ENCODE measurements around the gene SH2D5.

The SH2D5 gene

GRCh38 chr1:20701446-20701845, 31.1 kb downstream of the SH2D5 start:
- no peak for TF ChIP-seq CTCF (conservative IDR thresholded peaks at IDR 0.05; ENCODE audit: low read depth, low read length)
- H3K4me1 ChIP-seq (ENCODE audit: low read depth, poor library complexity, severe bottlenecking), result no peaks in the 10 kb centered on the region
- no peaks in the 10 kb centered on the region for H3K79me2 ChIP-seq (ENCODE audit: insufficient read depth, low read depth)
- H3K27ac ChIP-seq, result no peak overlapping the region
- H4K20me1 ChIP-seq (ENCODE audit: insufficient read depth), result no peaks in the 10 kb centered on the region
- no peak overlapping the region for H3K4me3 ChIP-seq (IDR thresholded peaks at IDR 0.05; ENCODE audit: insufficient read depth, low read depth, low read length)
- peaks cover 10% of the 10 kb centered on the region; the same call in 1 of the 2 replicates for H3K27me3 ChIP-seq (ENCODE audit: insufficient read depth, low read depth)
- H3K9ac ChIP-seq, result no peak overlapping the region
- H3K4me2 ChIP-seq, result no peak overlapping the region
- H2AFZ ChIP-seq (ENCODE audit: low read depth), result no peak overlapping the region
- H3K36me3 ChIP-seq (ENCODE audit: insufficient read depth), result no peaks in the 10 kb centered on the region

GRCh38 chr1:20700636-20701215, 31.8 kb downstream of the SH2D5 start:
- no peak overlapping the region for H3K9ac ChIP-seq
- no peaks in the 10 kb centered on the region for H4K20me1 ChIP-seq (ENCODE audit: insufficient read depth)
- TF ChIP-seq CTCF (conservative IDR thresholded peaks at IDR 0.05; ENCODE audit: low read depth, low read length), result no peak
- no peak overlapping the region for H3K4me3 ChIP-seq (IDR thresholded peaks at IDR 0.05; ENCODE audit: insufficient read depth, low read depth, low read length)
- H3K27me3 ChIP-seq (ENCODE audit: insufficient read depth, low read depth), result peaks cover 7% of the 10 kb centered on the region; the same call in 1 of the 2 replicates
- no peaks in the 10 kb centered on the region for H3K79me2 ChIP-seq (ENCODE audit: insufficient read depth, low read depth)
- H3K4me2 ChIP-seq, result no peak overlapping the region
- H3K36me3 ChIP-seq (ENCODE audit: insufficient read depth), result no peaks in the 10 kb centered on the region
- no peaks in the 10 kb centered on the region for H3K4me1 ChIP-seq (ENCODE audit: low read depth, poor library complexity, severe bottlenecking)
- H2AFZ ChIP-seq (ENCODE audit: low read depth), result no peak overlapping the region
- H3K27ac ChIP-seq, result no peak overlapping the region

GRCh38 chr1:20699558-20699957, 32.9 kb downstream of the SH2D5 start:
- Histone ChIP-seq H3K27me3 (ENCODE audit: insufficient read depth, low read depth) (peaks cover 5% of the 10 kb centered on the region; the same call in 1 of the 2 replicates), H3K4me2 (no peak overlapping the region), H3K27ac (no peak overlapping the region)

GRCh38 chr1:20698195-20698910, 34.1 kb downstream of the SH2D5 start:
- Histone ChIP-seq H3K79me2 (ENCODE audit: insufficient read depth, low read depth) (no peaks in the 10 kb centered on the region), H3K27me3 (ENCODE audit: insufficient read depth, low read depth) (peaks cover 5% of the 10 kb centered on the region; the same call in 1 of the 2 replicates), H4K20me1 (ENCODE audit: insufficient read depth) (no peaks in the 10 kb centered on the region), H3K4me1 (ENCODE audit: low read depth, poor library complexity, severe bottlenecking) (no peaks in the 10 kb centered on the region), H2AFZ (ENCODE audit: low read depth) (no peak overlapping the region), H3K4me2 (no peak overlapping the region), H3K36me3 (ENCODE audit: insufficient read depth) (no peaks in the 10 kb centered on the region), H3K27ac (no peak overlapping the region), H3K4me3 (IDR thresholded peaks at IDR 0.05; ENCODE audit: insufficient read depth, low read depth, low read length) (no peak overlapping the region), H3K9ac (no peak overlapping the region)
- no peak for TF ChIP-seq CTCF (conservative IDR thresholded peaks at IDR 0.05; ENCODE audit: low read depth, low read length)

More at GRCh38 chr1:20699558-20699957, 32.9 kb downstream of the SH2D5 start:
- Histone ChIP-seq H3K36me3 (ENCODE audit: insufficient read depth) (no peaks in the 10 kb centered on the region), H4K20me1 (ENCODE audit: insufficient read depth) (no peaks in the 10 kb centered on the region), H2AFZ (ENCODE audit: low read depth) (no peak overlapping the region), H3K4me3 (IDR thresholded peaks at IDR 0.05; ENCODE audit: insufficient read depth, low read depth, low read length) (no peak overlapping the region), H3K9ac (no peak overlapping the region), H3K4me1 (ENCODE audit: low read depth, poor library complexity, severe bottlenecking) (no peaks in the 10 kb centered on the region), H3K79me2 (ENCODE audit: insufficient read depth, low read depth) (no peaks in the 10 kb centered on the region)
- TF ChIP-seq CTCF (conservative IDR thresholded peaks at IDR 0.05; ENCODE audit: low read depth, low read length), result no peak

Measured in KMS-11 (cell line).